GM18519 (cell line): ENCODE results near the gene ENTPD8.
"Not testable (repeated sequence)": the region's sequence is repeated elsewhere in the genome, so short reads cannot be mapped to it uniquely, and the experiment has no call there.

Source experiments
- ATAC-seq: cut with Tn5 transposase; IDR thresholded peaks from one replicate; pipeline ENCODE4 v1.9.1; 2021; ENCODE audit warnings: mild to moderate bottlenecking, moderate library complexity; ENCODE audit not compliant: unreplicated experiment, low FRiP score

Gene ENTPD8

GRCh38 chr9:137459152-137459600, 18.0 kb upstream of the ENTPD8 start, which contains the start of gene NSMF:
Gene NSMF (minus strand): TSS chr9:137459334. CDS start chr9:137459102, 232 bp downstream.
- peak; percentile 47 for ATAC-seq

GRCh38 chr9:137458194-137459151, 17.3 kb upstream of the ENTPD8 start:
- peak; percentile 15 for ATAC-seq

- ATAC-seq, result no peak
Observed at GRCh38 chr9:137457406-137458193, 16.4 kb upstream of the ENTPD8 start.

DNA sequence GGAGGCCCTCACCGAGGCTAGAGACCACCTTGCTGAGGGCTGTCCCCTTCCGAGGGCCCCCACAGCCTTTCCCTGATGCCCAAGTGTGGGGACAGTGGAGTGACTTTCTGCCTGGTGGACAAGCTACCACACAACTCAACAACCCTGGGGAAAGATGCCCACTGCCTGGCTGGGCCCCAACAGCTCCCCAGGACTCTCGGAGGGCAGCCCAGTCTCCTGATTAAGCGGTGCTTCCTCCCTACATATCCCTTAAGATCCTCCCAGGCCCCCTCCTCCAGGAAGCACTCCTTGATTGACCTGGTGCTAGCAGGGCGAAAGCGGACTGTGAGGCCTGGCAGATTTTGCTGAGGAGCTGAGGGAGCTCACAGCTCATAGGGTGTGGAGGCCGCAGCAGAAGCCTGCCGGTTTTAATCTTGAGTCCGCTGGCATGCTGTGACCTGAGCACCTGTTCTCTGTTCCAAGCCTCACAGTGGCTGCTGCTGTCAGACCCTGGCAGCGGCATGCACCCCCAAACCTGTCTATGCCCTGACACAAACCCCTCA, 15.8 kb upstream of the ENTPD8 start:
- ATAC-seq, result no peak

- ATAC-seq, result no peak
Observed at GRCh38 chr9:137456061-137456863, 15.1 kb upstream of the ENTPD8 start.

GRCh38 chr9:137455359-137455991, 14.3 kb upstream of the ENTPD8 start:
- no peak for ATAC-seq

GRCh38 chr9:137454597-137455358, 13.6 kb upstream of the ENTPD8 start:
- ATAC-seq, result no peak

DNA sequence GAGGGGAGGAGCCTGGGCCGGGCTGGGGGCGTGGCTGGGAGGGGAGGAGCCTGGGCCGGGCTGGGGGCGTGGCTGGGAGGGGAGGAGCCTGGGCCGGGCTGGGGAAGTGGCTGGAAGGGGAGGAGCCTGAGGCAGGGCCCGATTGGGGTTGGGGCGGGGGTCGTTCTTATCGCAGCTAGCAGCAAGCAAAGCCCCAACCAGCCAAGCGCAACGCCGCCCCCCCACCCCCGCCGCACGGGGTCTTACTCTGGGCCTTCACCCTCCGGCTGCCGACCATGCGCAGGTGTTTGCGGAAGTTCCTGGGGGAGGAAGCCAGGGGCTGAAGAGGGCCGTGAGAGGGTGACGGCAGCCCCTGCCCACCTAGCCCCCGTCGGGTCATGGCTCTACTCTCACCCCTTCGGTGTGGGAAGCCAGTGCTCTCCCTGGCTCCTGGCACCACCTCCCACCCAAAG, 13.0 kb upstream of the ENTPD8 start:
- no peak for ATAC-seq

GRCh38 chr9:137453643-137454081, 12.5 kb upstream of the ENTPD8 start:
- ATAC-seq, result no peak

GRCh38 chr9:137452761-137453642, 11.8 kb upstream of the ENTPD8 start:
- no peak for ATAC-seq

DNA sequence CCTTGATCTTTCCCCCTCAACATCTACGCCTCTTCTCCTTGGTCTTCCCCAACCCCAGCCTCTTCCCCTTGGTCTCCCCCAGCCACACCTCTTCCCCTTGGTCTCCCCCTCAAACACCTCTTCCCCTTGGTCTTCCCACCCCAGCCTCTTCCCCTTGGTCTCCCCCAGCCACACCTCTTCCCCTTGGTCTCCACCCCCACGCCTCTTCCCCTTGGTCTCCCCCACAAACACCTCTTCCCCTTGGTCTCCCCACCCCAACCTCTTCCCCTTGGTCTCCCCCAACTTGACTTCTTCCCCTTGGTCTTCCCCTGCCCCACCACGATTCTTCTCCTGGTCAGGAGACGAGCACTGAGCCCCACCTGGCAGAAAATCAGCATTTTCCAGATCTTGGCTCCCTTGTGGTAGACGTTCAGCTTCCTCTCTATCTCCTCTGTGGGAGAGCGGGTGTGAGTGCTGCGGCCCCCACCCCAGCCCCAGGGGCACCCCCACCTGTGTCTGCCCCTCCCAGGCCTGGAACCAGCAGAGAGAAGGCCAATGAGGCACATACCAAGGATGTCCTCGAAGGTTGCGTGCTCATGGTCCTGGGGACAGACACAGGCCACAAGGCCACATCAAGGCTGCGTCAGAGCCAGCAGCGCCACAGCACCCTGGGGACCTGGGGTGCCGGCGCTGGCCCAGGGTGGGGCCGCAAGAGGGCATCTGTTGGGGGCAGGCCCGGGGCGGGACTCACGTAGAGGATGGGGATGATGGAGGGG, 11.0 kb upstream of the ENTPD8 start:
- ATAC-seq, result no peak

DNA sequence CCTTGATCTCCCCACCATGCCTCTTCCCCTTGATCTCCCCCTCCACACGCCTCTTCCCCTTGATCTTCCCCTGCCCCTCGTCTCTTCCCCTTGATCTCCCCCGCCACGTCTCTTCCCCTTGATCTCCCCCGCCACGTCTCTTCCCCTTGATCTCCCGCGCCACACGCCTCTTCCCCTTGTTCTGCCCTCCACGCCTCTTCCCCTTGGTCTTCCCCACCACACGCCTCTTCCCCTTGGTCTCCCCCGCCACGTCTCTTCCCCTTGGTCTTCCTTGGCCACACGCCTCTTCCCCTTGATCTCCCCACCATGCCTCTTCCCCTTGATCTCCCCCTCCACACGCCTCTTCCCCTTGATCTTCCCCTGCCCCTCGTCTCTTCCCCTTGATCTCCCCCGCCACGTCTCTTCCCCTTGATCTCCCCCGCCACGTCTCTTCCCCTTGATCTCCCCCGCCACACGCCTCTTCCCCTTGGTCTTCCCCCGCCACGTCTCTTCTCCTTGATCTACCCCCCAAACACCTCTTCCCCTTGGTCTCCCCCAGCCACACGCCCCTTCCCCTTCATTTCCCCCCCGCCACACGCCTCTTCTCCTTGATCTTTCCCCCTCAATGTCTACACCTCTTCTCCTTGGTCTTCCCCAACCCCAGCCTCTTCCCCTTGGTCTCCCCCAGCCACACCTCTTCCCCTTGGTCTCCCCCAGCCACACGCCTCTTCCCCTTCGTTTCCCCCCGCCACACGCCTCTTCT, 10.3 kb upstream of the ENTPD8 start:
- ATAC-seq, result not testable (repeated sequence)

DNA sequence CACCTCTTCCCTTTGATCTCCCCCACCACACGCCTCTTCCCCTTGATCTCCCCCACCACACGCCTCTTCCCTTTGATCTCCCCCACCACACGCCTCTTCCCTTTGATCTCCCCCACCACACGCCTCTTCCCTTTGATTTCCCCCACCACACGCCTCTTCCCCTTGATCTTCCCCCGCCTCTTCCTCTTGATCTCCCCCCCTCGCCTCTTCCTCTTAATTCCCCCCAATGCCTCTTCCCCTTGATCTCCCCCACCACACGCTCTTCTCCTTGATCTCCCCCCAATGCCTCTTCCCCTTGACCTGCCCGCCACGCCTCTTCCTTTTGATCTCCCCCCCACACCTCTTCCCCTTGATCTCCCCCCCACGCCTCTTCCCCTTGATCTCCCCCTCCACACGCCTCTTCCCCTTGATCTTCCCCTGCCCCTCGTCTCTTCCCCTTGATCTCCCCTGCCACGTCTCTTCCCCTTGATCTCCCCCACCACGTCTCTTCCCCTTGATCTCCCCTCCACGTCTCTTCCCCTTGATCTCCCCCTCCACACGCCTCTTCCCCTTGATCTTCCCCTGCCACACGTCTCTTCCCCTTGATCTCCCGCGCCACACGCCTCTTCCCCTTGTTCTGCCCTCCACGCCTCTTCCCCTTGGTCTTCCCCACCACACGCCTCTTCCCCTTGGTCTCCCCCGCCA, 9.5 kb upstream of the ENTPD8 start:
- not testable (repeated sequence) for ATAC-seq

GRCh38 chr9:137449931-137450538, 8.9 kb upstream of the ENTPD8 start:
- ATAC-seq, result no peak

- no peak for ATAC-seq
Observed at GRCh38 chr9:137449081-137449844, 8.1 kb upstream of the ENTPD8 start.
